A549 treated with DMSO at 1 μM for 4 hours (cell line): Measurements from ENCODE around the gene LSG1. TPM values are rescaled to one million over a fixed set of nuclear protein-coding genes. Genes with fewer than 3 reads are reported as not detected.

ENCODE experiments used
- total RNA-seq: library from RNA; stranded (reverse); fragments of 200-300 nt; extraction: Qiagen RNA extraction; gene quantifications from 5 replicates; pipeline ENCODE4 v1.2.3, GENCODE V29; 2022; ENCODE audit warnings: low read depth

LSG1 gene
- 31.9 to 36.3 TPM (median 34.3 TPM) in 5 replicates for total RNA-seq

DNA sequence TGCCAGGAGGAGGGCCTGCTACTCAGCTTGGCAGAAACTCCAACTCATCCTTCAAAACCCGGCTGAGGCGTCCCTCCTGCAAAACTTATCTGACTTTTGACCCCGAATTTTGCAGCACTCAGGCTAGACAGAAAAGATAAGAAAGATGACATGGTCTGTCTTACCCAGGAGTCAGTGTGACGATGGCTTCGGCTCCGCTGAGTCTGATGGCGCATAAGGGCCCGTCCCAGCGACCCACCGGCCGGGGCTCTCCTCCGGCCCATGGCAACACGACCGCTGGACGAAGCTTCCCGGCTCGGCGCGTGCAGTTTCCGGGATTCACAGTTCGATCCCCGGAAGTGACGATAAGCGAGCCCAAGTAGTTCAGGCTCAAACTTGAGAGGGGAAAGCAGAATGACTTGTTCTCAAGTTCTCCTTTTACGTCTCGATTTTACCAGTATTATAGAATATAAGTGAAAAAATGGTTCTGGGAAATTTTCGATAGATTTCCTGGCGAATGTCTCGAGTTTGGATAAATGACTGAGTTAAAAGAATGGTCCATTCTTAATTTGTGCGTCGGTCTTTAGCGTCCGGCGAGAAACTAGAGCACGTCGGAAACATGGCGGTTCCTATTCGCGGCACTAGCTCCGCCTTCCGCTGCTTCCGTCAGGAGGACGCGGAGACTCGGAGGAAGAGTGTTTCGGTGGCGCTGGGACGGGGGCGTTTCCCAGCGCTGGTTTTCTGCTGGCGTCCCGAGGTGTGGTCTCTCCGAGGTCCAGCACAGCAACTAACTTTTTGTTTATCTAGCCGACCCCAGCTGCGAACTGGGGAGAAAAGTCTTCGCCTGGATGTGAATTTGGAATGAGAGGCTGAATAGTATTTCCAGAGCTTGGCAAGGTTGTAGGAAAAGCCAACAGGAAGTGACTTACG lies at the start of gene LSG1:
Gene LSG1, minus strand, starts transcription at position 292 of the 909 bp plus-strand sequence. Its CDS starts 29 bp downstream, at position 263.

DNA sequence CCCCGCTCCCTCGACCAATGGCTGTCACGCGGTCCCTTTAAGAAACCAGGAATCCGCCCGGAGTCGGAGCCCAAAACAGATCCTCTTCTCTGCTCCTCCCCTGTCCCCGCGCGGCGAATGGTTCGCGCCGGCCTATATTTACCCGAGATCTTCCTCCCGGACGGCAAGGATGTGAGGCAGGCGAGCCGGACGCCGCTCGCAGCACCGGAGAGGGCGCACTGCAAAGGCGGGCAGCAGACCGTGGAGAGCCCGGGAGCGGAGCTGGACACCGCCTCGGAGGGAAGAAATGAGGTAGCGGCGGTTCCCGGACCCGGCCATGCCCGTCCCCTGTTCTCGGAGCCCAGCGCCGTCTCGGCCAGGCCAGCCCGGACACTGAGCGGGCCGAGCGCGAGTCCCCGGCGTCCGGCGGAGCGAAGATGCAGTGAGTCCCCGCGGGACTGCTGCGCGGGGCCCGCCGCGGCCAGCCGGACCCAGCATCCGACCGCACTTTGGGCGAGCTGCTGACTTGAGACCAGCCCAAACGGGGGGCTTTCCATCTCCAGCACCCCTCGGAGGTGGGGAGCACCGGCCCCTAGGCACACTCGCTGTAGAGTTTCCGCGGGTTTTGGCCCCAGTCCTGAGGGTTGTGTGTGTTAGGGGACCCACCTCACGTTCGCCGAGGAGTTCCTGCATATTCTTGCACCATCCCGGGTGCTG lies 13.9 kb upstream of the LSG1 start, which contains the start of gene FAM43A:
Gene FAM43A, plus strand, starts transcription at position 166 of the 696 bp plus-strand sequence. CDS start 944 bp downstream, outside the sequence.

DNA sequence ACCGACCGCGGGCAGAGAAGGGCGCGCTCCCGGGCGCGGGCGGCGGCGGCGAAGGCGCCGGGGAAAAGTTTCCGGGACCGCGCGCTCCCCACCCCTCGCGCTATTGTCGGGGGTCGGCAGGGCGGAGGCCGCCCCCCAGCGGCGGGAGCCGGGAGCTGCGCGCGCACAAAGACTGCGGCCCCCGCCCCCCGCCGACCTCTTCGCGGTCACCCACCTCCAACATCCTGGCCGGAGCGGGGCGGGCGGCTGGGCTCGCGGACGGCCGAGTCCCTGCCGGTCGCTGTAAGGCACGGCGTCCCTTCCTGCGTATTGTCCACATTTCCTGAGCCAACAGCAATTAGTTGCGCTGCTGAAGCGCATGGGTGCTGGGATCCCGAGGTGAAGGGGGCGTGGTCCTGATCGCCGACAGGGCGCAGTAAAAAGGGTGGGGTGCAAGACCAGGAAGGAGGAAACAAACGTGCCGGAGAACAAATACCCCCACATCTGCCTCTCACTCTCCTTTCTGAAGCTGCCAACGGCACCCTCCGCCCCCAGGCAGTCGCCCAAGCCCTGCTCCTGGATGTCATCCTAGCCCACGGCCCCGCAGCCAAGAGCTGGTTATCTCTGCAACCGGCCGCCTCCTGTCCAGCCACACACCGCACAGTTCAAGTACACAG lies 38.5 kb downstream of the LSG1 start, which contains the start of gene TMEM44:
Gene TMEM44, minus strand, starts transcription at position 71 of the 656 bp plus-strand sequence. CDS start 204 bp downstream, outside the sequence.

Other genes with a start within 250 kb of the LSG1 start
- 33.4 to 52.5 TPM (median 48.9 TPM) in 5 replicates for gene ATP13A3, start 185.2 kb downstream of the LSG1 start, total RNA-seq
- 9.3 to 12.6 TPM (median 10.8 TPM) in 5 replicates for gene TMEM44, start 38.8 kb downstream of the LSG1 start, total RNA-seq
- 2.8 to 4.6 TPM (median 4.0 TPM) in 5 replicates for gene FAM43A, start 13.7 kb upstream of the LSG1 start, total RNA-seq